ENCODE measurements around the gene FLVCR1. TPM values are rescaled to one million over a fixed set of nuclear protein-coding genes. Genes with fewer than 3 reads are reported as not detected.

Gene FLVCR1
- total and polyA plus RNA-seq, 3 donors from 2014 or later, result 7.4 to 13.3 (median 10.1) TPM

- no peak for TF ChIP-seq POLR2A (IDR thresholded peaks at IDR 0.05)
- Histone ChIP-seq H3K36me3 (ENCODE audit: low read depth, missing control alignments) (no peaks in the 10 kb centered on the region), H3K27ac (no peak overlapping the region), H3K4me3 (no peak overlapping the region), H3K9me3 (no peaks in the 10 kb centered on the region), H3K27me3 (no peaks in the 10 kb centered on the region), H3K4me1 (no peaks in the 10 kb centered on the region)
- intact Hi-C loops (cut with DNase I; ENCODE audit: low total_unique reads), result no loop called here
- no peak for DNase-seq
- WGBS, 2 donors, result 90 to 94% methylated on average over 7 of the region's 7 CpGs
Measured at GRCh38 chr1:212935387-212935981, 77.4 kb downstream of the FLVCR1 start.

- TF ChIP-seq, protein P1, sequence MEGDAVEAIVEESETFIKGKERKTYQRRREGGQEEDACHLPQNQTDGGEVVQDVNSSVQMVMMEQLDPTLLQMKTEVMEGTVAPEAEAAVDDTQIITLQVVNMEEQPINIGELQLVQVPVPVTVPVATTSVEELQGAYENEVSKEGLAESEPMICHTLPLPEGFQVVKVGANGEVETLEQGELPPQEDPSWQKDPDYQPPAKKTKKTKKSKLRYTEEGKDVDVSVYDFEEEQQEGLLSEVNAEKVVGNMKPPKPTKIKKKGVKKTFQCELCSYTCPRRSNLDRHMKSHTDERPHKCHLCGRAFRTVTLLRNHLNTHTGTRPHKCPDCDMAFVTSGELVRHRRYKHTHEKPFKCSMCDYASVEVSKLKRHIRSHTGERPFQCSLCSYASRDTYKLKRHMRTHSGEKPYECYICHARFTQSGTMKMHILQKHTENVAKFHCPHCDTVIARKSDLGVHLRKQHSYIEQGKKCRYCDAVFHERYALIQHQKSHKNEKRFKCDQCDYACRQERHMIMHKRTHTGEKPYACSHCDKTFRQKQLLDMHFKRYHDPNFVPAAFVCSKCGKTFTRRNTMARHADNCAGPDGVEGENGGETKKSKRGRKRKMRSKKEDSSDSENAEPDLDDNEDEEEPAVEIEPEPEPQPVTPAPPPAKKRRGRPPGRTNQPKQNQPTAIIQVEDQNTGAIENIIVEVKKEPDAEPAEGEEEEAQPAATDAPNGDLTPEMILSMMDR (IDR thresholded peaks at IDR 0.05), result no peak
- no peak for TF ChIP-seq POLR2A (IDR thresholded peaks at IDR 0.05)
Measured at GRCh38 chr1:212937034-212937433, 79.0 kb downstream of the FLVCR1 start.

DNA sequence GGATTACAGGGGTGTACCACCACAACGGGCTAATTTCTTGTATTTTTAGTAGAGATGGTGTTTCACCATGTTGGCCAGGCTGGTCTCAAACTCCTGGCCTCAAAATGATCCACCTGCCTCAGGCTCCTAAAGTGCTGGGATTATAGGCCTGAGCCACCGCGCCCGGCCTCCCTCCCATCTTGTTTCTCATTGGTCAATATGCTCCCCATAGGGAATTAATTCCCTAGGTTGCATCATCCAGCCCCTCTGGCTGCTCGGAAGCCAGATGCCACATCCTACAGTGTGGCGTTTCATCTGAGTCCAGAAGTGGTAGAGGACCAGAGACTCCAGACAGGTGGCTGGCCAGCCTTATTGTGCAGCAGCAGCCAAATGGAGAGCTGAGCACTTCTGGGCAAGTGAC, 80.8 kb downstream of the FLVCR1 start:
- TF ChIP-seq POLR2A (IDR thresholded peaks at IDR 0.05), result no peak
- TF ChIP-seq, protein P1 (IDR thresholded peaks at IDR 0.05), result no peak
- Histone ChIP-seq H3K27me3 (no peaks in the 10 kb centered on the region), H3K36me3 (ENCODE audit: low read depth, missing control alignments) (no peaks in the 10 kb centered on the region), H3K4me3 (no peak overlapping the region), H3K9me3 (no peaks in the 10 kb centered on the region), H3K27ac (no peak overlapping the region), H3K4me1 (no peaks in the 10 kb centered on the region)
- DNase-seq, result no peak
- WGBS, 2 donors, result 92 to 97% methylated on average over 6 of the region's 6 CpGs
- intact Hi-C loops (cut with DNase I; ENCODE audit: low total_unique reads), result no loop called here

More at GRCh38 chr1:212937034-212937433, 79.0 kb downstream of the FLVCR1 start:
- no peak for DNase-seq
- Histone ChIP-seq H3K36me3 (ENCODE audit: low read depth, missing control alignments) (no peaks in the 10 kb centered on the region), H3K27me3 (no peaks in the 10 kb centered on the region), H3K4me3 (no peak overlapping the region), H3K4me1 (no peaks in the 10 kb centered on the region), H3K9me3 (no peaks in the 10 kb centered on the region), H3K27ac (no peak overlapping the region)
- 92 to 96% methylated on average over 3 of the region's 3 CpGs for WGBS, 2 donors
- intact Hi-C loops (cut with DNase I; ENCODE audit: low total_unique reads), result no loop called here

GRCh38 chr1:212941452-212941851, 83.4 kb downstream of the FLVCR1 start:
- Histone ChIP-seq H3K27me3 (no peaks in the 10 kb centered on the region), H3K4me1 (no peaks in the 10 kb centered on the region), H3K36me3 (ENCODE audit: low read depth, missing control alignments) (no peaks in the 10 kb centered on the region), H3K4me3 (no peak overlapping the region), H3K27ac (no peak overlapping the region), H3K9me3 (no peaks in the 10 kb centered on the region)
- 86 to 100% methylated on average over 1 of the region's 1 CpG for WGBS, 2 donors
- intact Hi-C loops (cut with DNase I; ENCODE audit: low total_unique reads), result no loop called here
- TF ChIP-seq POLR2A (IDR thresholded peaks at IDR 0.05), result no peak
- TF ChIP-seq, protein P1 (IDR thresholded peaks at IDR 0.05), result no peak
- no peak for DNase-seq

- Histone ChIP-seq H3K36me3 (ENCODE audit: low read depth, missing control alignments) (no peaks in the 10 kb centered on the region), H3K27me3 (no peaks in the 10 kb centered on the region), H3K4me3 (no peak overlapping the region), H3K4me1 (no peaks in the 10 kb centered on the region), H3K27ac (no peak overlapping the region), H3K9me3 (no peaks in the 10 kb centered on the region)
- intact Hi-C loops (cut with DNase I; ENCODE audit: low total_unique reads), result no loop called here
- 88 to 90% methylated on average over 6 of the region's 6 CpGs for WGBS, 2 donors
- TF ChIP-seq, protein P1 (IDR thresholded peaks at IDR 0.05), result no peak
- no peak for TF ChIP-seq POLR2A (IDR thresholded peaks at IDR 0.05)
- DNase-seq, result no peak
Measured at GRCh38 chr1:212942679-212943392, 84.8 kb downstream of the FLVCR1 start.
